Measurements from ENCODE around the gene NHSL2.

The NHSL2 gene

GRCh38 chrX:72176981-72177380 is 266.3 kb downstream of the NHSL2 start:
- Histone ChIP-seq H3K27ac (ENCODE audit: insufficient read depth in 1 of 2, low read depth in 1 of 2, low read length in 2 of 2, poor library complexity in 1 of 2, severe bottlenecking in 2 of 2) (no peak overlapping the region), H3K9me3 (ENCODE audit: control extremely low read depth in 1 of 5, control insufficient read depth in 4 of 5, insufficient read depth in 2 of 5, low read depth in 1 of 5, low read length in 4 of 5) (no peaks in the 10 kb centered on the region), H3K4me3 (ENCODE audit: control insufficient read depth in 1 of 7, extremely low read depth in 1 of 7, insufficient read depth in 4 of 7, low read depth in 2 of 7, low read length in 6 of 7) (no peak overlapping the region), H3K27me3 (replicated peaks in 2 of 5; ENCODE audit: control insufficient read depth in 4 of 5, insufficient read depth in 5 of 5, low read length in 4 of 5) (peaks cover 0 to 14% (median 0%) of the 10 kb centered on the region in 5 experiments), H3K4me1 (ENCODE audit: control extremely low read depth in 1 of 4, control insufficient read depth in 4 of 4, insufficient read depth in 4 of 4, low read length in 3 of 4) (peaks cover 0 to 10% (median 4%) of the 10 kb centered on the region in 4 experiments), H3K36me3 (ENCODE audit: control insufficient read depth in 4 of 4, insufficient read depth in 4 of 4, low read length in 3 of 4) (no peaks in the 10 kb centered on the region)
- WGBS (ENCODE audit: insufficient coverage) = 95% methylated on average over 2 of the region's 2 CpGs
- CTCF ChIA-PET = no interaction called here
- no peak for DNase-seq
- POLR2A ChIA-PET = no interaction called here

- peak in 1 of 3 donors; percentile 0 for DNase-seq
- H3K4me1 ChIP-seq (ENCODE audit: control extremely low read depth in 1 of 4, control insufficient read depth in 4 of 4, insufficient read depth in 4 of 4, low read length in 3 of 4) = peaks cover 4 to 16% (median 12%) of the 10 kb centered on the region in 4 experiments
- ChIA-PET POLR2A (no interaction called here), CTCF (interaction anchor here (0.9 kb wide), 1 partner anchor 66 kb away, joined by 3 read pairs; no protein-coding TSS in a partner anchor)
- peaks cover 0 to under 1% (median 0%) of the 10 kb centered on the region in 4 experiments for H3K36me3 ChIP-seq (ENCODE audit: control insufficient read depth in 4 of 4, insufficient read depth in 4 of 4, low read length in 3 of 4)
- H3K27me3 ChIP-seq (replicated peaks in 2 of 5; ENCODE audit: control insufficient read depth in 4 of 5, insufficient read depth in 5 of 5, low read length in 4 of 5) = peaks cover 0 to 14% (median 0%) of the 10 kb centered on the region in 5 experiments
- 50% methylated on average over 1 of the region's 1 CpG for WGBS (ENCODE audit: insufficient coverage)
- no peaks in the 10 kb centered on the region for H3K9me3 ChIP-seq (ENCODE audit: control extremely low read depth in 1 of 5, control insufficient read depth in 4 of 5, insufficient read depth in 2 of 5, low read depth in 1 of 5, low read length in 4 of 5)
- H3K4me3 ChIP-seq (ENCODE audit: control insufficient read depth in 1 of 7, extremely low read depth in 1 of 7, insufficient read depth in 4 of 7, low read depth in 2 of 7, low read length in 6 of 7) = peak overlapping the region in 5 of 7 experiments; percentile 59 to 93 (median 90)
- H3K27ac ChIP-seq (ENCODE audit: insufficient read depth in 1 of 2, low read depth in 1 of 2, low read length in 2 of 2, poor library complexity in 1 of 2, severe bottlenecking in 2 of 2) = peak overlapping the region in 1 of 2 experiments; percentile 87
Observed at GRCh38 chrX:72180539-72180938, 269.9 kb downstream of the NHSL2 start.

DNA sequence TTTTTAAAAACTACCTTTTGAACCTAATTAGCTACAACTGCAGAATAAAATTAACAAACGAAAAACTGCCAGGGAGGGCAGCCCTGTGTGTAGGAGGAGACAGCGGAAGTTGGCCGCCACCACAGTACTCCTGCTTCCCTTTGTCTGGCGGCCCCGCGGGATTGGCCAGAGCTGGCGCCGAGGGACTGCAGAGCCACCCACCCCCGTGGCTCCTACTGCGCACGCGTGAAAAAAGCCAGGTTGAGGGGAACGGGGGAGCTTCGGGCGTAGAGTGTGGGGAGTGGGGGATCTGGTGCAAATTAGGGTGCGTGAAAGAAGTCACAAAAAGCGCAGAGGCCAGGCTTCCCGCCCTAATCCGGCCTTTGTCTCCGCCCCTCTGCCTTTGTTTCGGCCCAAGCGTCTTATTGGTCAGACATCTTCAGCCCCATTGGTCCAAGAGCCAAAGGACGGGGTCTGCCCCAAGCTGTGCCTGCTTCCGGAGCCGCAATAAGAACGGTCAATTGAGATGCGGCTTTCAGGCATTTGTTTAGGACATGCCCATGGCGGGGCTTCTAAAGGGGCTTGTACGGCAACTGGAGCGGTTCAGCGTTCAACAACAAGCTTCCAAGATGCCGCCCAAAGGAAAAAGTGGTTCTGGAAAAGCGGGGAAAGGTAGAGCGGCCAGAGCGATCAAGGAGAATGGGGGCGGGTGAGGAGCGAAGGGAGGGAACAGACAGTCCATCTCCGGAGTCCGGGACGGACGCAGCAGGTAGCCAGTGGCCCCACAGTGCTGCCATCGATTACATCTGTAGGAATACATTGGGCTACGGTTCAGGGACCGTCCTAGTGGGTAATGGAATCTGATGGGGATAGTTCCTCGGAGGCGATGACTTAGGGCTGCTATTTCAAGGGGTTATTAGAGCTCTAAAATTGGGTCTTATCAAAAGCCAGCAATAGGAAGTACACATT is 270.8 kb downstream of the NHSL2 start, which contains the start of gene PIN4:
TSS of gene PIN4 (plus strand) at position 580 of the 948 bp plus-strand sequence. CDS start at position 609, 29 bp downstream.
- Histone ChIP-seq H3K9me3 (ENCODE audit: control extremely low read depth in 1 of 5, control insufficient read depth in 4 of 5, insufficient read depth in 2 of 5, low read depth in 1 of 5, low read length in 4 of 5) (no peaks in the 10 kb centered on the region), H3K36me3 (ENCODE audit: control insufficient read depth in 4 of 4, insufficient read depth in 4 of 4, low read length in 3 of 4) (peaks cover 0 to 2% (median 0%) of the 10 kb centered on the region in 4 experiments), H3K4me3 (ENCODE audit: control insufficient read depth in 1 of 7, extremely low read depth in 1 of 7, insufficient read depth in 4 of 7, low read depth in 2 of 7, low read length in 6 of 7) (peak within 1 kb of the TSS; percentile 59 to 93 (median 83)), H3K27me3 (replicated peaks in 2 of 5; ENCODE audit: control insufficient read depth in 4 of 5, insufficient read depth in 5 of 5, low read length in 4 of 5) (peaks cover 0 to 14% (median 0%) of the 10 kb centered on the region in 5 experiments), H3K27ac (ENCODE audit: insufficient read depth in 1 of 2, low read depth in 1 of 2, low read length in 2 of 2, poor library complexity in 1 of 2, severe bottlenecking in 2 of 2) (peak within 1 kb of the TSS; percentile 38 to 87), H3K4me1 (ENCODE audit: control extremely low read depth in 1 of 4, control insufficient read depth in 4 of 4, insufficient read depth in 4 of 4, low read length in 3 of 4) (peaks cover 4 to 16% (median 12%) of the 10 kb centered on the region in 4 experiments)
- peak; percentile 95 to 96 (median 95) for DNase-seq
- WGBS (ENCODE audit: insufficient coverage) = 29% methylated on average over 36 of the region's 46 CpGs
- POLR2A ChIA-PET = interaction anchor here (0.5 kb wide), 2 partner anchors 31 to 149 kb away, joined by 3 to 5 read pairs; no protein-coding TSS in a partner anchor
- CTCF ChIA-PET = interaction anchor here (0.9 to 1.3 kb wide), 3 partner anchors 63 to 74 kb away, joined by 3 to 4 read pairs (median 3); no protein-coding TSS in a partner anchor

DNA sequence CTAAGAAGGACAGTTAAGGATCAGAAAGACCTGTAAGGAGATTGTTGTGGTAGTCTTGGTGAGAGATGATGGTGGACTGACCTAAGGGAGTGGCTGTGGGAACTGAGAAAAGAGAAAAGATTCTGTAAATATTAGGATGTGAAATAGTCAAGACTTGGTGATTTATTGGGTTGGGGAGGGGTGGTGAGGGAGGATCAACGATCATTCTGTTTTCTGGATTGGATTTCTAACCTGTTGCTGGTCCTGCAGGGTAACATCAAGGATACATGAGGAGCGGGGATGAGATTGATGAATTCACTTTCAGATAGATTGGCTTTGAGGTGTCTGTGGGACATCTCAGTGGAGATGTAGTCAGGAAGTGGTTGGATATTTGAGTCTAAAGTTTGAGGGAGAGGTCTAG is 272.3 kb downstream of the NHSL2 start:
- POLR2A ChIA-PET = interaction anchor here (0.6 kb wide), 1 partner anchor 166 kb away, joined by 3 read pairs; no protein-coding TSS in a partner anchor
- 85% methylated on average over 2 of the region's 2 CpGs for WGBS (ENCODE audit: insufficient coverage)
- peaks cover 2 to 8% (median 4%) of the 10 kb centered on the region in 4 experiments for H3K36me3 ChIP-seq (ENCODE audit: control insufficient read depth in 4 of 4, insufficient read depth in 4 of 4, low read length in 3 of 4)
- H3K27me3 ChIP-seq (replicated peaks in 2 of 5; ENCODE audit: control insufficient read depth in 4 of 5, insufficient read depth in 5 of 5, low read length in 4 of 5) = peaks cover 0 to 14% (median 0%) of the 10 kb centered on the region in 5 experiments
- no peak overlapping the region for H3K27ac ChIP-seq (ENCODE audit: insufficient read depth in 1 of 2, low read depth in 1 of 2, low read length in 2 of 2, poor library complexity in 1 of 2, severe bottlenecking in 2 of 2)
- peak overlapping the region in 5 of 7 experiments; percentile 1 to 93 (median 90) for H3K4me3 ChIP-seq (ENCODE audit: control insufficient read depth in 1 of 7, extremely low read depth in 1 of 7, insufficient read depth in 4 of 7, low read depth in 2 of 7, low read length in 6 of 7)
- H3K4me1 ChIP-seq (ENCODE audit: control extremely low read depth in 1 of 4, control insufficient read depth in 4 of 4, insufficient read depth in 4 of 4, low read length in 3 of 4) = peaks cover 4 to 16% (median 12%) of the 10 kb centered on the region in 4 experiments
- CTCF ChIA-PET = no interaction called here
- H3K9me3 ChIP-seq (ENCODE audit: control extremely low read depth in 1 of 5, control insufficient read depth in 4 of 5, insufficient read depth in 2 of 5, low read depth in 1 of 5, low read length in 4 of 5) = no peaks in the 10 kb centered on the region
- DNase-seq = no peak

DNA sequence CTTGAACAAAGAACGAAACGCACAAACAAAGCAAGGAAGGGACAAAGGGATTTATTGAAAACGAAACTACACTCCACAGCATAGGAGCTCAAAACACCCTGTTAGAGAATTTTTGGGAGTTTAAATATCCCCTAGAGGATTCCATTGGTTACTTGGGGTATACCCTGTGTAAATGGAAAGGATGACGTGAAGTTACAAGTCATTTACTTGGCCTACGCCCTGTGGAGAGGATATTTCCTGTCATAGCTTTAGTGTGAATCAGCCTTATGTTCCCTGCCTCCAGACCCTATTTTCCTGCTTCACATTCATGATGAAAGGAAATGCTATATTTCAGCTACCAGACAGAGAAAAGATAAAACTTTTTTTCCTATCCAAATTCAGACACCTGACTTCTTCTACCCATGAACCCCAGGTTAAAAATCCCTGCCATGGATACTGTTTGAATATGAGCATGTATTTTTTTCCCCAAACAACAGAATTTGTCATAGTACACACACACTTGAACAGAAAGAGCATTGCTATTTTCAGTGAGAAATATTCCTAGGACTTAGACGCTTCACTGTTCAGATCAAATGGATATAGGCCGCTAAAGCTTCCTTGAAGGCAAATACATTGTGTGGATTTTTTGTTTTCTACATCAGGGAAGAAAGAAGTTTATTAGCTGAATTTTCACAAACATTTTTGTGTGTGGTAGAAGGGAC is 291.3 kb downstream of the NHSL2 start:
- Histone ChIP-seq H3K4me1 (ENCODE audit: control extremely low read depth in 1 of 4, control insufficient read depth in 4 of 4, insufficient read depth in 4 of 4, low read length in 3 of 4) (no peaks in the 10 kb centered on the region), H3K36me3 (ENCODE audit: control insufficient read depth in 4 of 4, insufficient read depth in 4 of 4, low read length in 3 of 4) (peaks cover 3 to 29% (median 6%) of the 10 kb centered on the region in 4 experiments), H3K4me3 (ENCODE audit: control insufficient read depth in 1 of 7, extremely low read depth in 1 of 7, insufficient read depth in 4 of 7, low read depth in 2 of 7, low read length in 6 of 7) (no peak overlapping the region), H3K27ac (ENCODE audit: insufficient read depth in 1 of 2, low read depth in 1 of 2, low read length in 2 of 2, poor library complexity in 1 of 2, severe bottlenecking in 2 of 2) (no peak overlapping the region), H3K9me3 (ENCODE audit: control extremely low read depth in 1 of 5, control insufficient read depth in 4 of 5, insufficient read depth in 2 of 5, low read depth in 1 of 5, low read length in 4 of 5) (no peaks in the 10 kb centered on the region), H3K27me3 (replicated peaks in 2 of 5; ENCODE audit: control insufficient read depth in 4 of 5, insufficient read depth in 5 of 5, low read length in 4 of 5) (no peaks in the 10 kb centered on the region)
- WGBS (ENCODE audit: insufficient coverage) = 97% methylated on average over 3 of the region's 7 CpGs
- ChIA-PET POLR2A (no interaction called here), CTCF (no interaction called here)
- no peak for DNase-seq
